NCI-H510A (cell line): ENCODE measurements around the gene MACROH2A1.

Experiments used
- DNase-seq: peaks from one replicate; lab custom pipeline; 2025; lab: John Stamatoyannopoulos, UW

Gene MACROH2A1

DNA sequence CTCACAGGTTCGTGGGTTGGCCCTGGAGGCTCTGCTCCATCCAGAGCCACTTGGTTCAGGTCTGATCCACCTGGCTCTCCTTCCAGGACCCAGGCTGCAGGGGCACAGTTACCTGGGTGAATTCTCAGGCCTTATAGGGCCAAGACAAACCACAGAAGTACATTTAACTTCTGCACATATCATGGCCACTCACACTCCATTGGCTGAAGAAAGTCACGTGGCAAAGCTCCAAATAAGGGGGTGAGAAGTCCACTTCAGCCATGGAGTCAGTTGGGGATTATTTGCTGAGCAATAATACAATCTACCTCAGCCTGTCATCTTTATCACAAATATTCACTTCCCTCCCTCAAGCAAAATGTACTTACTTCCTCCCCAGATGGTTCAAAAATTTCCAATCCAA is 83.6 kb downstream of the MACROH2A1 start:
- no peak for DNase-seq

DNA sequence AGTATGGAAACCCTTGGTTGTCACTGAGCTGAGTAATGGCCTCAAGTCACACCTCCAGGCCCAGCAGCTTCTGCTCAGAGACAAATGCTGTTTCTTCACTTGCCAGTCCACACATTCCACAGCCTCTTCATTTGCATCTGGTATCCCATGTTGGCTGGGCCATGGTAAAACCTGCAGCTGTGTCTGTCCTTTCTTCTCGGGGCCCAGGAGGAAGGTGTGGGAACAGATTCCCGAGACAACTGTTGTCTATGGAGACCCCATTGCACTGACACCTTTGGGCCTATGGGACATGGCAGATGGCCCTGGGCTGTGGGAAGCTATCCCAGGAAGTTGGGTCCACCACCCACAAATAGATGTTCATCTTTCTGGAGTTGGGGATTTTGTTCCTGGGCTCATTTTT is 85.1 kb downstream of the MACROH2A1 start:
- DNase-seq = no peak

DNA sequence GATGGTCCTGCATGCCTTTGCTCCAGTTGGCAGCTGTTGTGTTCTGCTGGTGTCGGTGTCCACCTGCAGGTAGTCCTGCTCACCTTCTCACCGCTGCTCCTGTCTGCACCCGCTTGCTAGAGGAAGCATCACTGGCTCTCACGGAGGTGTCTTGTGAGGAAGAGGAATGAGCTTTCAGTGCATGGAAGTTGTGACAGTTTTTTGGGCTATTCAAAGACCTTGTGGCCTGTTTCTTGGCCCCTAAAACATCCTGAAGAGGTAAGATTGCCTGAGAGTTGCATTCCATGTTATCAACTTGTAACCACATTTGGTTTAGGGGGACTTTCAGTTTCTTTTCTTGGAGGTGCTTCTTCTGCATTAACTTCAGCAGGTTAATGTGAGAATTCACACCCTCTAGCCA is 85.6 kb downstream of the MACROH2A1 start:
- DNase-seq = no peak

DNA sequence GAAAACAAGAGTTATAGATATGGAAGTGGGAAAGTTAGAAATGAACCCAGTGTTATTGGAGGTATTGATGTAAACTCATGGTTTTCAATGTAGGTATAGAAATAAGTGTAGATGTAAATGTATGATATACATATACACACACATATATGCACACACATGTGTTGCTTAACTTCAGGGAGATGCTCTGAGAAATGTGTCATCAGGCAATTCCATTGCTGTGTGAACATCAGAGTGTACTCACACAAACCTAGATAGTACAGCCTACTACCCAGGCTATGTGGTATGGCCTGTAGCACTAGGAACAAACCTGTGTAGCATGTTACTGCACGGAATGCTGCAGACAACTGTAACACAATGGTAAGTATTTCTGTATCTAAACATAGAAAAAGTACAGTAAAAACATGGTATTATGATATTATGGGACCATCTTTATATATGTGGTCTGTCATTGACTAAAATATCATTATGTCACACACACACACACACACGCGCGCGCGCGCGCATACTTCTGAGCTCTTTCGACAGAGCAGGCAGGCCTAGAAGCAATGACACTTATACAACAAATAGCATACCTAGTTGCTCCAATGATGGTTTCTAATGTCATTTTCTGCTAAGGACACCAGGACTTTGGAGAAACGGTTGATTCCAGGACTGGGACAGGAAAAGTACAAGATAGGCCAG is 86.6 kb downstream of the MACROH2A1 start:
- DNase-seq = no peak

DNA sequence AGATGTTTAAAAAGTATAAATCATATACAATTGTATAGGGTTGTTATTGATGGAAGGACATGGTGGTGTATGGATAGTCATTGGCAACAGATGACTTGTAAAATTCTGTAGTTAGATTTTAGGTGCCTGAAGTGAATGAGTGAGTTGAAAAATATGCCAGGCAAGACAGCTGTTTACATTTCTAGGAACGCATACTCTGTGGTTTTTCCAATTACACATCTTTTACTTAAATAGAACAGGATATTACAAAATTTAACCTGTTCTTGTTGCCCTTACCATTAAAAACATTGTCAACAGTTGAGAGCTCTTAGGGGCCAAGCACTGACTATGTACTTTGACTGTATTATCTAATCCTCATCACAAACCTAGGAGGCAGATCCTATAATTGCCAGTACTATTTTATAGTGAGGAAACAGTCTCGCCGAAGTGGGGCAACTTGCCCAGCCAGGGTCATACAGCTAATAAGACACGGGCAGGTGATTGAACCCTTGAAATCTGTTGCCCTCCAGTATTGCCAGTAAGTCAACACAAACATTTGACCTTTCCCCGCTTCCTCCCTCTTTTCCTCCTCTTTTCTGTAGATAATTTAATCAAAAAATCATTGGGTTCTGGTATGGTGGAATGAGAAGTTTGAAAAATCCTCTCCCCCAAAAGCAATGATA is 88.6 kb downstream of the MACROH2A1 start:
- DNase-seq = no peak

DNA sequence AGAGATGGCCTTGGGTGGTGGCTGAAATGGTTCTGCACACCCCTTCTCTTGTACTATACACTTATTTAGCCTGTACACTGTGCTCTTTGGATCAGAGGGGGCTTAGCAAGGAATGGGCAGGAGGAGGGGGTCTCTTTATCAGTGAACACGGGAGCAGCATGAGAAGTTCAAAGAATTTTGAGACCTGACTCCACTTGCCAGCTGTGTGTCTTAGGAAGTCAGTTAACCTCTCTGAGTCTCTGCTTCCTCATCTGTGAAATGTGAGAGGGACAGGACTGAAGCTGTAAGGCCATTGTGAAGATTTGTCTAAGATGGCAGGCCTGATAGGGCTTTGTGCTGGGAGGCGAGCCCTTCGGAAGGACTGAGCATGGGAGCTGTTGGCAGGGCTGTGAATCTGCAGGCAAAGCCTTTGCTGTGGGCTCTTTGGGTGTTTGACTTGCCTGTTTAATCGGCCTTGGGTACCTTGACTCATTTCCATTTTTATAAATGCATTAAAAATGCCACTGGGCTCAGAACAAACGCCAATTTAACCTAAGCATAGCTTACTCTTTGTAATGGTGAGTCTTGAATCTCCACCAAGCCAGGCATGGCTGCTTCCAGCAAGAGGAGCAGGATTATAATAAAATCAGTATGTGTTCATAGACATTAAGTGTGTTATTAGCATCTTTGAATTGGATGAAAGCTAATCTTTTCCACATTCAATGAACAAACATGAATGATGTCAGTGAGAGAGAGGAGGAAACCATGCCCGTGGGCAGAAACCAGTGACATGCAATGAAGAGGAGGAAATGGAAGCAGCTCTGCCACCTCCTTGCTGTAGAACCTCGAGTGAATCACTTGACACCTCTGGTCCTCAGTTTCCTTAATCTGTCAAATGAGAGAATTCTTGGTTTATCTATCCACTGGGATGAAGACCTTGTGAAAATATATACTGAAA is 89.4 kb downstream of the MACROH2A1 start:
- no peak for DNase-seq

DNA sequence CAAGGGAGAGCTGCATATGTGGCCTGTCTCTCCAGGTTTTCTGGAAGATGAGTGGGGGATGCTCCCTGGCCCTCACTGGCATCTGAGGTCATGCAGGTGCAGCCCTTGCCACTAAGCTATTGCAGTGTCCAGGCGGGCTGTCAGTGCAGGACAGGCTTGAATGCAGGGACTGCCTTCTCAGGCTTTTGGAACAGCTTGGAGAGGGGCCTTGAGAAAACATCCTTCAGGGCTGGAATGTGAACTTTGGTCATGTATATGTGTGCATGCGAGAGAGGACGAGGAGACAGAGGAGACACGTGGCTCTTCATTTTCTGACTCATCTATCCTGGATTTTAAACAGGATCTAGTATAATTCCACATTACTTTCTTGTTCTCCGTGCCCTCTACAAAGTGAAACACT is 90.3 kb downstream of the MACROH2A1 start:
- DNase-seq = no peak

DNA sequence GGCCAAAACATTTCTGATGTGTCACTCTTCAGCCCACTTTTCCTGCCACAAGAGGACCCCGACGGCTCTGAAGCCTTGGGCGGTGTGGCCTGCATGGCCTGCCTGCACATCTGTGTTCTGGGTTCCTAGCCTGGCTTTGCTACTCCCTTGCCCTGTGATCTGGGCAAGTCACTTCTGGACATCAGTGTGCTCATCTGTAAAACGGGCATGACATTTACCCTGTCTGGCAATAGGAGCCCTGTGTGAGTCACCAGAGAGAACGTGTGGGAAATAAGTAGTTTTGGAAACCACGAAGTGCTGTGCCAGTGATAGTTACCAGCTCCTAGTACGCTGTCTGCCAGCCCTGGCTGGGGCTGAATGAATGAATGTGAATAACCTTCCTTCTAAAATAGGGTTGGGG is 90.8 kb downstream of the MACROH2A1 start:
- no peak for DNase-seq

DNA sequence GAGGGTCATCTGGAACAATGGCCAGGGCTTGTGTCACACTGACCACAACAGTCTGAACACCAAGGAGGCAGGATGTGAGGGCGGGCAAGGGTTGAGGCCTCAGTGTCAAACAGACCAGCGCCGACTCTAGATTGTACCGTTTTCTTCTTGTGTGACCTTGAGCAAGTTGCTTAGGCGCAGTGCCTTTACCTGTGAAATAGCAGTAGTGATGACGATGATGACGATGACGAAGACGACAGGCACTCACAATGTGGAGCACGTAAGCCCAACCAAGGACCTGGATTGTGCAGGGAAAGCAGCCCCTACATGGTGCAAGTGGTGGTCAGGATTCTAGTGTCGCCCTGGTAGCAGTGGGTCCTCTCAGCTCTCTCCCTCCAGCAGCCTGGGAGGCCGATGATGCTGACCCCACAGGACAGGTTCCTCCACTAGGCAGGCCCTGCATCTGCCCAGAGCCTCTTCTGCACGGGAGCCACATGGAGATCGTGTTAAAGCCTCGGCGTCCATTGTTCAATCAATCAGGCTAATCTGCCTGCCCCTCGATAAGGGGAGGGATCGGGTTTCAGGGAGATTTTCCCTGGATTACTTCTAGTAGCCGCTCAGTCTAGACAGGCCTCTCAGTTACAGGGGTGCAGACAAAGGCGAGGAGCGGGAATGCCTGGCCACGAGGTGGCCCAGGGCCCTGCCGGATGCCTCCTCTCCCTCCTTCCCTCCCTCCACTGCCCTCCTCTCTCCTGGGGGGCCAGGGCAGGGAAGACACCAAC is 91.7 kb downstream of the MACROH2A1 start:
- DNase-seq = no peak

DNA sequence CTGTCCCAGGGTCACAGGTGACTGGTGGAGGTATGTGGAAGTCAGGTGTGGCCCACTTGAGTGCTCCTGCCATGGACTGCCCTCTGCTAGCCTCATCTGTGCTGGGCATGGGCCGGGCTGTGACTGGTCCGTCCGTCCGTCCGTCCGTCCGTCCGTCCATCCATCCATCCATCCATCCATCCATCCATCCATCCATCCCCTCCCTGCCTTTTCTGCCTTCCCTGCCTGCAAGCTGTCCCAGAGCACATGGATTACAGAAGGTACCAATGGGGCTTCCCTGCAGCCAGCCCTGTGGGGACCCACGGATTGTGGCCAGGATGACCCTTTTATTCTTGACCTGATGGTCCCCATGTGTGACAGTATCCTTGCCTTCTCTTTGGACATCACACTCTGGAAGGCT is 92.5 kb downstream of the MACROH2A1 start:
- DNase-seq = no peak

DNA sequence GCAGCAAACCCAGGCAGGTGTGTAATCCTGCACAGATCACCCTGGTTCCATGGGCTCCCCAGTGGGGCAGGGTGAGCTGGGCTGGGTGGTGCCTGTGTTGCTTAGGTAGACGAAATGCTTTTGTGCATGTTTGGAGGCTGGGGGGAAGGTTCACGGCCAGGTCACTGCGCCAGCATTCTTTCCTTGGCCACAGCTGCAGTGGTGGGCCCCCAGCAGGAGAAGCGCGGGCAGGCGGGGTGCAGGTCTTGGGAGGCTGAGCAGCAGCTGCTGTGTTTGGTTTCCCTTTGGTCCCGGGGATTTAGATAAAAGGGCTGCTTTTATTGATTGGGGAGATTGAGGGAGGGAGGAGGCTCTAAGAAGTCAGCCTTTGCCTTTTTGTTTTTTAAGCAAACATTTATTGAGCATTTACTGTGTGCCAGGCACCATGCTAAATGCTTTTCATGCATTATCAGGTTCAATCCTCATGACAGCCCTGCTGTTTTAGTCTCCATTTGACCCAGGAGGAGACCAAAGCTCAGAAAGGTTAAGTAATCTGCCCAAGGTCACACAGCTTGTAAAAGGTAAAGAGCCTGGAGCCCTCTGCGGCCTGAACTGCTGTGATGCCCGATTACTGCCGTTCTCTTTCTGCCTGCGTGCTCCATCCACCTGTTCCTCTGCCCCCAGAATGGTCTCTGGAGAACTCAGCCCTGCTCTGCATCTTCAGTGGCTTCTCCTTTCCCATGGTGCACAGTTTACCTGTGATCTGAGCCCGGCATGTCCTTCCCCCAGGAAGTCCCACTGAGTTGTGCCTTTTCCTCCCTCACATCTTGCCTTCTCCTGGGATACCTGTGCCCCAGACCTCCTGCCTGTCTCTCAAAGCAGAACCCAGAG is 94.4 kb downstream of the MACROH2A1 start:
- DNase-seq = no peak

DNA sequence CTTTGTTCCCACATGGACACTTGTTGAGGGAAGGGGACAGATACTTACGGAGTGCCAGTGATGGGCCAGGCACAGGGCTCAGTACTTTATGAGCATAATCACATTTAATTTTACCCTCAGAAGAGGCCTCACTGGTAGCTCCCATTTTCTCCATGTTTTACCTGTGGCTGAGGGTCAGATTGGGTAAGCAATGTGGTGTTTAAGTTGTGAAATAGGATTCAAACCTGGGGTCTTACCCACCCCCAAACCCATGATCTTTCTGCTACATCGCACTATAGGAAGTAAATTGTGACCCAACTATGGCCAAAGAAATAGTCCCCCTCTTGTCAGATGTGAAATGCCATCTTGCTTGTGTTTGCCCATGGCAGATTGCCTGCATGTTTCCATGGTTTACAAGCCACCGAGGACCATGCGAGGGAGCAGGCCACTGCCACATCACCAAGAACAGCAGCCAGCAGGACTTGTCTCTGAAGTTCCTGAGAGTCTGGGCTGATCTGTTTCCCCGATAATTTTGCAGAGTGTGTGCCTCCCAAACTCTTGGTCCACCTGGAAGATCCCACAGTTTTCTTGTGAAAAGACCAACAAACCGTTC is 95.4 kb downstream of the MACROH2A1 start:
- no peak for DNase-seq

DNA sequence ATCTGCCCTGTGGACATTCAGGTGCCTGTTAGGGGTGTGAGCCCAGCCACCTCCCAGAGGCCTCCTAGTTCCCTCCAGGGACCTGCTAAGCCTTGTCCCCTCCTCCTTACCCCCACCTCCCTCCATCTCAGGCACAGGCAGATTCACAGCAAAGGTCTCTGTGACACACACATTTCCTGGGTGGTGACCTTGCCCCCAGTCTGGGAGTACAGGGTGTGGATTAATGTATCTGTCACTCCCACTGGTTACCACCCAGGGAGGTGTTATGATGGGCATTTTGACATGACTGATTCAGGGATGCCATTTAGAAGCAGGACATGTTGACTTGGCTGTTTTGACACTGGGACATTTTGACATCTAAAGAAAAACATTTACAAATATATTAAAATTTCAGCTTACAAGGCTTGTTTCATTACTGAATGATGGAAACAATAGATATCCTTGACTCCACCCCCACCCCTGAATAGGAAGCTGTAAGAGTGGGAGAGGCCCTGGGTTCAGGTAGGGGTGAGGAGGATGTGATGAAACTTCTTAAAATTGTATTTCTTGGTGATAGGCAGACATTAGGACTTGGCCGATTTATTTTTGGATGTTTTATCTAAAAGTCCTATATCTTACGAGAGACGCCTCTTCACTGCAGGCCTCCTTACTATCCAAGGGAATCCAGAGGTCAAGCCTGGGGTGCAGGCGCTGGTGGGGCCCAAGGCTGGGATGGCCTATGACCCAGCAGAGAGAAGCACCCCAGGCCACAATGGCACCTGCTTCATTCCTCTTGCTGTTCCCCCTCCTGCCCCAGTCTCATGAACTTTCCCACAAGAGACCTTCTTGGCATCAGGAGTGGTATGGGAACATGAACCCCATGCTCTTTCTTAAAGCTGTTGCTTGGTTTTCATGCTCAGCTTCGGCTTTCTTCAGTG is 101.9 kb downstream of the MACROH2A1 start:
- no peak for DNase-seq

DNA sequence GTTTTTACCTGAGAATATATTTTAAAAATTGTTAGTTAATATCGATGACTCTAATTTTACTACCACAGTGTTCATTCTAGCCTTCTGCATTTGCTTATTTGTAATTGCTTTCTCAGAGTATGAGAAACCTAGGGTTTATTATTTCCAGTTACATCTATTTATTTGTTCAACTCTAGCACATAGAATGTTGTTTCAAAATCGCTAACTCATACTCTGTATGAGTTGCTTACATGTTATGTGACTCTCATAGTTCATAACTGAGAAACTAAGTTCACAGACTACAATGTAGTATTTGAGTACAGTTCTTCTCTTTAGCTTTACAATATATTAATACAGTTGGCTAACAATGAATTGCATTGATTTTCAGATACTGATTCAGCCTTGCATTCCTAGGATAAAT is 103.2 kb downstream of the MACROH2A1 start:
- DNase-seq = no peak

DNA sequence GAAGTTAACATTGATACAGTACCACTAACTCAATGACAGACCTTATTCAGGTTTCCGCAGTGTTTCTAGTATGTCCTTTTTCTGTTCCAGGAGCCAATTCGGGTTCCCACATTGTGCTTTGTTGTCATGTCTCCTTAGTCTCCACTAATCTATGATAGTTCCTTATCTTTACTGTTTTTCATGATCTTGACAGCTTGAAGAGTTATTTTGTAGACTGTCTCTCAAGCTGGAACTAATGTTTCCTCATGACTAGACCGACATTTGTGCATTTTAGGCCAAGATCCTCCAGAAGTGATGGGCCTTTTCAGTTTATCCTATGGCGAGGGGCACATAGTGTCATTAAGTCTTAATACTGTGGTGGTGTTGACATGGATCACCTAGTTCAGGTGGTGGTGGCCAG is 104.2 kb downstream of the MACROH2A1 start:
- DNase-seq = no peak

DNA sequence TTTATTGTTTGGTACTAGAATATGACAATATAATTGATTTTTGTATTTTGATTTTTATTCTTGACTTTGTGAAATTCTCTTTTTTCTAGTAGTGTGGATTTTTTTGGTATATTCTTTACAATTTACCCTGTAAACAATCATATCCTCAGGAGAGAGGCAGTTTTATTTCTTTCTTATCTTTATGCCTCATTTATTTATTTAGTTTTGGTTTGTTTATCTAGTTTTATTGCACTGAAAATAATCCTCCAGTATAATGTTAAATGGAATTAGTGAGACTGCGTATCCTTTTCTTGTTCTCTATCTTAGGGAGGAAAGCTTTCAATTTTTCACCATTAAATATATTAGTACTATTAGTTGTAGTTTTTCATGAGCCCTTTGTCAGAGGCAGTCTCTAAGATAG is 109.4 kb downstream of the MACROH2A1 start:
- no peak for DNase-seq

DNA sequence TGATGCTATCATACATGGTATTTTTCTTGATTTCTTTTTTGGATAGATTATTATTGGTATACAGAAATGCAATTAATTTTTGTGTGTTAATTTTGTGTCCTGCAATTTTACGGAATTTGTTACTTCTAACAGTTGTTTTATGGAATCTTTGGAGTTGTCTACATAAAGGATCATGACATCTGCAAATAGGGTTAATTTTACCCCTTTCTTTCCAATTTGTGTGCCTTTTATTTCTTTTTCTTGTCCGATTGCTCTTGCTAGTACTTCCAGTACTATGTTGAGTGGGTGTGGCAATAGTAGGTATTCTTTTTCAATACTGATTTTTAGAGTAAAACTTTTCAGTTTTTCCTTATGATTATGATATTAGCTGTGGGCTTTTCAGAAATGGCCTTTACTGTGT is 111.5 kb downstream of the MACROH2A1 start:
- no peak for DNase-seq
